ENCODE measurements around the gene IFFO2. TPM values are rescaled to one million over a fixed set of nuclear protein-coding genes. Genes with fewer than 3 reads are reported as not detected.

The IFFO2 gene
- total and polyA plus RNA-seq, 7 donors = 1.2 to 35.0 (median 8.6) TPM

DNA sequence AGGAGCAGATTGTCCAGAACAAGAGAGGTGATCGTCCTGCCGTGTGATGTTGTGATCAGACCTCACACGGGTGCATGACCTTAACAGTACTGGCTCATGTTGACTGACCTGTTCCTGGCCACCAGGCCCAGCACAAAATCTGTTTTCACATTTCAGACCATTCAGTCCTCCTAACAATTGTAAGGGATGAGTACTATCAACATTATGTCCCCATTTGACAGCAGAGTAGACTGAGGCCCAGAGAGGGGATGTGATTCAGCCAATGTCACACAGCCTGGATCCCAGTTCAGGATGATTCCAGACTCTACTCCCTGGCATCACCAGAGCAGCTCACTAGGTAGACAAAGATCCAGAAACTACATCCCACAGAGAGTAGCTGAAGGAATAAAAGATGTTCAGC is 89.6 kb downstream of the IFFO2 start:
- WGBS, 2 donors = 76 to 82% methylated on average over 3 of the region's 3 CpGs
- Histone ChIP-seq H3K4me3 (no peak overlapping the region), H3K27ac (no peak overlapping the region), H3K36me3 (no peaks in the 10 kb centered on the region), H3K9me3 (no peaks in the 10 kb centered on the region), H3K27me3 (peaks cover 0 to 10% (median 0%) of the 10 kb centered on the region in 3 donors), H3K4me1 (peaks cover 0 to 8% (median 0%) of the 10 kb centered on the region in 4 donors)
- intact Hi-C loops (cut with DNase I) = no loop called here
- no peak for DNase-seq
- no peak for TF ChIP-seq POLR2AphosphoS5 (IDR thresholded peaks at IDR 0.05)
- TF ChIP-seq EP300 (IDR thresholded peaks at IDR 0.05) = no peak
- TF ChIP-seq, protein P1, sequence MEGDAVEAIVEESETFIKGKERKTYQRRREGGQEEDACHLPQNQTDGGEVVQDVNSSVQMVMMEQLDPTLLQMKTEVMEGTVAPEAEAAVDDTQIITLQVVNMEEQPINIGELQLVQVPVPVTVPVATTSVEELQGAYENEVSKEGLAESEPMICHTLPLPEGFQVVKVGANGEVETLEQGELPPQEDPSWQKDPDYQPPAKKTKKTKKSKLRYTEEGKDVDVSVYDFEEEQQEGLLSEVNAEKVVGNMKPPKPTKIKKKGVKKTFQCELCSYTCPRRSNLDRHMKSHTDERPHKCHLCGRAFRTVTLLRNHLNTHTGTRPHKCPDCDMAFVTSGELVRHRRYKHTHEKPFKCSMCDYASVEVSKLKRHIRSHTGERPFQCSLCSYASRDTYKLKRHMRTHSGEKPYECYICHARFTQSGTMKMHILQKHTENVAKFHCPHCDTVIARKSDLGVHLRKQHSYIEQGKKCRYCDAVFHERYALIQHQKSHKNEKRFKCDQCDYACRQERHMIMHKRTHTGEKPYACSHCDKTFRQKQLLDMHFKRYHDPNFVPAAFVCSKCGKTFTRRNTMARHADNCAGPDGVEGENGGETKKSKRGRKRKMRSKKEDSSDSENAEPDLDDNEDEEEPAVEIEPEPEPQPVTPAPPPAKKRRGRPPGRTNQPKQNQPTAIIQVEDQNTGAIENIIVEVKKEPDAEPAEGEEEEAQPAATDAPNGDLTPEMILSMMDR (IDR thresholded peaks at IDR 0.05) = no peak
- TF ChIP-seq POLR2A (IDR thresholded peaks at IDR 0.05) = no peak

DNA sequence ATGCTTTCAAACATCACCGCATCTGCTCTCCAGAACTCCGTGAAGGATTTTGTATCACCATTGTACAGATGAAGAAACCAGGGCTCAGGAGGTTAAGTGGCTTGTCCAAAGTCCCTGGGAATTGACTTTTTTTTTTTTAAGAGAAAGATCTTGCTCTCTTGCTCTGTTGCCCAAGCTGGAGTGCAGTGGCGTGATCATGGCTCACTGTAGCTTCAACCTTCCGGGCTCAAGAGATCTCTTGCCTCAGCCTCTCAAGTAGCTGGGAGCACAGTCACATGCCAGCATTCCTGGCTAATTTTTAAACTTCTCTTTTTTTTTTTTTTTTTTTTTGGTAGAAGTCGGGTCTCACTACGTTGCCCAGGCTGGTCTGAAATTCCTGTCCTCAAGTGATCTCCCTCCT is 90.2 kb downstream of the IFFO2 start:
- DNase-seq = no peak
- H3K9me3 ChIP-seq = no peaks in the 10 kb centered on the region
- H3K4me3 ChIP-seq = no peak overlapping the region
- intact Hi-C loops (cut with DNase I) = no loop called here
- H3K4me1 ChIP-seq = peaks cover 0 to 8% (median 0%) of the 10 kb centered on the region in 4 donors
- TF ChIP-seq POLR2A (IDR thresholded peaks at IDR 0.05) (no peak), POLR2AphosphoS5 (IDR thresholded peaks at IDR 0.05) (no peak), EP300 (IDR thresholded peaks at IDR 0.05) (no peak)
- TF ChIP-seq, protein P1 (IDR thresholded peaks at IDR 0.05) = no peak
- 59 to 80% methylated on average over 6 of the region's 6 CpGs for WGBS, 2 donors
- no peak overlapping the region for H3K27ac ChIP-seq
- peaks cover 0 to 10% (median 0%) of the 10 kb centered on the region in 3 donors for H3K27me3 ChIP-seq
- no peaks in the 10 kb centered on the region for H3K36me3 ChIP-seq

DNA sequence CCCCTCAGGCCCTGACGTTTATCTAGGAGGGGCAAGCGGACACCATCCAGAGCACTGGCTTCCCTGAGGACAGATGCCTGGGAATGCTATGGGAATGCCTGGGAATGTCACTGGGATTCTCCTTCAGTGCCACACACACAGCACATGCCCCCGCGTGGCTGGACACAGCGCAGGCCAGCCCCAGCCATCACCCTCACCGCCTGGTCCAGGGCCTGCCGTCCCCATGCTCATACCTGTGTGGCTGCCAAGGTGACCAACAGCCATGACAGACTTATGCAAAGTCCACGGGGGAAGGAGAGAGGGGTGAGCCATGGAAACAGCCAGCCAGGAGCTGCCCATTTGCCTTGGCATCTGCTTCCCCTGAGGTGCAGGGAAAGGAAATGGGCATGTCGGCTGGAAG is 91.3 kb downstream of the IFFO2 start:
- H3K9me3 ChIP-seq = no peaks in the 10 kb centered on the region
- no peaks in the 10 kb centered on the region for H3K36me3 ChIP-seq
- H3K4me1 ChIP-seq = peaks cover 0 to 1% (median 0%) of the 10 kb centered on the region in 4 donors
- no peak for DNase-seq
- peaks cover 0 to 10% (median 0%) of the 10 kb centered on the region in 3 donors for H3K27me3 ChIP-seq
- intact Hi-C loops (cut with DNase I) = no loop called here
- no peak for TF ChIP-seq EP300 (IDR thresholded peaks at IDR 0.05)
- TF ChIP-seq, protein P1 (IDR thresholded peaks at IDR 0.05) = no peak
- TF ChIP-seq POLR2A (IDR thresholded peaks at IDR 0.05) = no peak
- TF ChIP-seq POLR2AphosphoS5 (IDR thresholded peaks at IDR 0.05) = no peak
- H3K27ac ChIP-seq = no peak overlapping the region
- 81 to 83% methylated on average over 9 of the region's 9 CpGs for WGBS, 2 donors
- H3K4me3 ChIP-seq = no peak overlapping the region

DNA sequence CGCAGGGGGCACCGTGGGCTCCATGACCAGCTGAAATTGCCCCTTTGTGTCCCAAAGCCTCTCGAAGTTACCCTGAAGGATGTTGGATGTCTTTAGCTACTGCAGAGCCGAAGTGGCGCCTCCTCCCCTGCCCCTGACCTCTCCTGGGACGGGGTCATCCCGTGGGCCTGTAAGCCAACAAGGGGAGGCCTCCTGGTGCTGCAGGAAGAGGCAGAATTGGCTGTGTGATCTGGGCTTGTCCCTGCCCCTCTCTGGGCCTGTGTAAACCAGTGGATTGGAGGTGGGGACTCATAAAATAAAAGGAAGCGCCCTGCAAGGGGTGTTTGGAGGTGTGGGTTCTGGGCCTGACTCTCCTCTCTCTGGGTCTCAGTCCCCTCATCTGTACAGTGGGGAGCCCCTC is 94.9 kb downstream of the IFFO2 start:
- H3K27me3 ChIP-seq = peaks cover 0 to 10% (median 0%) of the 10 kb centered on the region in 3 donors
- no peaks in the 10 kb centered on the region for H3K9me3 ChIP-seq
- H3K27ac ChIP-seq = no peak overlapping the region
- WGBS, 2 donors = 70 to 73% methylated on average over 8 of the region's 8 CpGs
- no peak for DNase-seq
- no peak for TF ChIP-seq POLR2A (IDR thresholded peaks at IDR 0.05)
- no peak for TF ChIP-seq POLR2AphosphoS5 (IDR thresholded peaks at IDR 0.05)
- TF ChIP-seq EP300 (IDR thresholded peaks at IDR 0.05) = no peak
- TF ChIP-seq, protein P1 (IDR thresholded peaks at IDR 0.05) = no peak
- intact Hi-C loops (cut with DNase I) = no loop called here
- no peak overlapping the region for H3K4me3 ChIP-seq
- H3K36me3 ChIP-seq = no peaks in the 10 kb centered on the region
- no peaks in the 10 kb centered on the region for H3K4me1 ChIP-seq

DNA sequence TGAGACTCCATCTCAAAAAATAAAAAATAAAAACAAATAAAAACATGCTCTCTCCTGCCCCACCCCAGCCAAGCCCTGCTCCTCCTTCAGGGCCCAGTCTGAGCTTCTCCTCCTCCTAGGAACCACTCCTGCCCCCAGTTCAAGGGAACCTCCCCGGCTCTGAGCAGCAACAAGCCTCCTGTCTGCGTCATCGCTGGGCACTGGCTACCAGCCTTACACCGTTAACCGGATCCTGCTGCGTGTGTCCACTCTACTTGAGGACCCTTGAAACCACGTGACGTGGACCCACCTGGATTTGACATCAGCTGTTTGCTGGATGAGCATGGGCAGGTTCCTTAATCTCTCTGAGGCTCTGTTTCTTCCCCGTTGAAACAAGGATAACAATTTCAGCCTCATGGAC is 95.4 kb downstream of the IFFO2 start:
- Histone ChIP-seq H3K27ac (no peak overlapping the region), H3K4me3 (no peak overlapping the region), H3K9me3 (no peaks in the 10 kb centered on the region), H3K27me3 (peaks cover 0 to 10% (median 0%) of the 10 kb centered on the region in 3 donors), H3K36me3 (no peaks in the 10 kb centered on the region), H3K4me1 (no peaks in the 10 kb centered on the region)
- DNase-seq = no peak
- intact Hi-C loops (cut with DNase I) = no loop called here
- no peak for TF ChIP-seq POLR2AphosphoS5 (IDR thresholded peaks at IDR 0.05)
- TF ChIP-seq POLR2A (IDR thresholded peaks at IDR 0.05) = no peak
- TF ChIP-seq, protein P1 (IDR thresholded peaks at IDR 0.05) = no peak
- TF ChIP-seq EP300 (IDR thresholded peaks at IDR 0.05) = no peak
- WGBS, 2 donors = 75 to 79% methylated on average over 9 of the region's 9 CpGs
